ENCODE results near the gene POMC.
"Not testable (repeated sequence)": the region's sequence is repeated elsewhere in the genome, so short reads cannot be mapped to it uniquely, and the experiment has no call there.

POMC gene

GRCh38 chr2:25159949-25160348 is 8.4 kb downstream of the POMC start:
- H3K4me3 ChIP-seq (replicated peaks in 1 of 2; ENCODE audit: low read depth in 2 of 2, low read length in 2 of 2) = no peak overlapping the region

DNA sequence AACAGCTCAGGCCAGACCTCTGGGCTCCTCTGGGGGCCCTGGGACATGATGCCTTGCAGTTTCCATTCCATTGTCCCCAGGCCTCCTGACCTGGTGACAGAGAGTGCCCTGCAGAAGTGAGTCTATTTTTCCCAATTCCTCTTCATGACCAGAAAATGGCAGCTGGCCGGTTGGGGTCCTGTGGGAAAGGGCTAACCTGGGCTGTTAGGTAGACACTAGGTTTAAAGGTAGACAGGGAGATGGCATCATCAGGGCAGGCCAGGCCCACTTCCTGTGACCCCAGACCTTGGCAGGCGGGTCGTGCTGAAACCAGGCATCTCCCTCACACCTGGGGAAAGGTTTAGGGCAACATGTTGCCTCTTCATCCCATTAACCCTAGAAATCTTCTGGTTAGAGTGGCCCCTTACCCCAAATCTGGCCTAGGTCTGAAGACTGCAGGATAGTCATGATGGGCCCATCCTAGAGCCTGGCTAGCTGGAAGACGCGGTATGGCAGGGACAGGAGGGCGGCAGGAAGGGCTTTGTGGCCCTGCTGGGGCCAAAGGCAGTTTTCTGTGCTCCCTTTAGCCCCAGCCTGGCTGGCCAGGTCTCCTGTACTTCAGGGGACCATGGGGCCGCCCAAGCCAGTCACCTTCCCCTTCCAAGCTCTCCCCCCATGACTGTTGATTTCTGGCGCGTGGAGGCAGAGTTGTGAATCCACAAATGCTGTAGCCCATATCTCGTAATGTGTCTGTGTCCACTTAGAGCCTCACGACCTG is 10.1 kb downstream of the POMC start:
- no peak for DNase-seq (ENCODE audit: low read depth in 2 of 2)
- no peak for TF ChIP-seq CTCF (IDR thresholded peaks at IDR 0.05; ENCODE audit: low read depth, low read length)
- no peak overlapping the region for H3K4me3 ChIP-seq (replicated peaks in 1 of 2; ENCODE audit: low read depth in 2 of 2, low read length in 2 of 2)

More at GRCh38 chr2:25159949-25160348, 8.4 kb downstream of the POMC start:
- peak; percentile 15 to 22 for DNase-seq (ENCODE audit: low read depth in 2 of 2)
- TF ChIP-seq CTCF (IDR thresholded peaks at IDR 0.05; ENCODE audit: low read depth, low read length) = no peak

DNA sequence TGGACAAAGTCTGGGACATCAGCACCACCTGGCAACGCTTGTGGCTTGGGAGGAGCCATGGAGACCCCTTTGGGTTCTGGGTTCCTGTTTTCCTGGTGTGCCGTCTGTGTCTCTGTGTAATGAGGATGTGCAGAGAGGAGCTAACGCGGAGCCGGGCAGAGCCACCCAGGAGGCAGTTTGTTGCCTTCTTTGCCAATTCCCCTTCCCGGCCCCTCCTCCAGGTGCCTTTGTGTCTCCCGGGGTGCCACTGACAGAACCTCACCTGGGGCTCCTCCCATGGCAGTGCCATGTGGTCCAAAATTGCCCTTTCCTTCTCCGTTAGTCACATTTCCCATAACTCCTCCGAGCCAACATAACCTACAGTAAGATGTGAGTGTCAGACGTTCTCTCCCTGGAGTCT is 13.0 kb downstream of the POMC start:
- DNase-seq (ENCODE audit: low read depth in 2 of 2) = no peak
- H3K4me3 ChIP-seq (replicated peaks in 1 of 2; ENCODE audit: low read depth in 2 of 2, low read length in 2 of 2) = no peak overlapping the region
- no peak for TF ChIP-seq CTCF (IDR thresholded peaks at IDR 0.05; ENCODE audit: low read depth, low read length)

DNA sequence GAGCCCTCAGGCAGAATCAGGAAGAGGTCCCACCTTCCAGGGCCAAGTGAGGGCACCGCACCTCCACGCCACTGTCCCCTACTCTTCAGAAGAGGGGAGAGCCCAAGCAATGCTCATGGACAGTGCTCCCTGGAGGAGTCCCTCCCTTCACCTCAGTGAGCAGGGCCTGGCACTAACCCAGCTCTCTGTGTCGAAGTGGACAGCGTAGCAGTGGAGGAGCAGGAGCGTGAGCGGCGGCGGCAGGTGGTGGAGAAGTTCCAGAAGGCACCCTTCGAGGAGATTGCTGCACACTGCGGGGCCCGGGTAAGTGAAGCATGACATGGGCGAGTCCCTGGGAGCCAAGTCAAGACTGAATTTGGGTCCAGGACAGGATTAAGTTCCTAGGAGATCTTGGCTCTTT is 16.7 kb downstream of the POMC start:
- no peak for TF ChIP-seq CTCF (IDR thresholded peaks at IDR 0.05; ENCODE audit: low read depth, low read length)
- DNase-seq (ENCODE audit: low read depth in 2 of 2) = no peak
- H3K4me3 ChIP-seq (replicated peaks in 1 of 2; ENCODE audit: low read depth in 2 of 2, low read length in 2 of 2) = no peak overlapping the region

DNA sequence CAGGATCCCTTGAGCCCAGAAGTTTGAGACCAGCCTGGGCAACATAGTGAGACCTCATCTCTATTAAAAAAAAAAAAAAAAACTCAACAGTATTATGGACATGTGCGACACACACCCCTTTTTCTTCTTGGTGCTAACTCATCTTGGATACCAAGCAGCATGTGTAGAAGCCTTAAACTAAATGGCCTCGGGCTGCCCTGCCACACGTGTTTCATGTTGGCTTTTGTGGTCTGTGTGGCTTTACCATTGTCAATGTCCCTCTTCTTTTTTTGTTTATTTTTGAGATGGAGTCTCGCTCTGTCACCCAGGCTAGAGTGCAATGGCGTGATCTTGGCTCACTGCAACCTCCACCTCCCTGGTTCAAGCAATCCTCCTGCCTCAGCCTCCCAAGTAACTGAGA is 17.4 kb downstream of the POMC start:
- DNase-seq (ENCODE audit: low read depth in 2 of 2); H3K4me3 ChIP-seq (replicated peaks in 1 of 2; ENCODE audit: low read depth in 2 of 2, low read length in 2 of 2): not testable (repeated sequence)

DNA sequence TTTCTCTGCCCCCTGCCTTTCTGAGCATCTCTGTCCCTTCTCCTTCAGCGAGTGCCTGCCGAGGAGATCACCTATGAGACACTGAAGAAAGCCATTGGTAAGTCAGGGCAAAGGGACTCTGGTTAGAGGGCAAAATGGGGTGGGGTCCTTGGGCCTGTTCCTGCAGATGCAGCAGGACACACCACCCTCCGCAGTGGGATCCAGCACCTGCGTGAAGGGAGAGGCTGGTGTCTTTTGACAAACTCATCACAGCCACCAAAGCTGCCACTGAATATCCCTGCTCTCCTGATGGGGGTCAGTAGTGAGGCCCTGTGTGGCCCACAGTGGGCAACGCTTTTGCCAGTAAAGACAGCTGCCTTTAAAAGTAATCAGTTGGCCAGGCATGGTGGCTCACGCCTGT is 18.7 kb downstream of the POMC start:
- no peak for DNase-seq (ENCODE audit: low read depth in 2 of 2)
- no peak overlapping the region for H3K4me3 ChIP-seq (replicated peaks in 1 of 2; ENCODE audit: low read depth in 2 of 2, low read length in 2 of 2)
- TF ChIP-seq CTCF (IDR thresholded peaks at IDR 0.05; ENCODE audit: low read depth, low read length) = no peak

- TF ChIP-seq CTCF (IDR thresholded peaks at IDR 0.05; ENCODE audit: low read depth, low read length) = no peak
- DNase-seq (ENCODE audit: low read depth in 2 of 2) = no peak
- H3K4me3 ChIP-seq (replicated peaks in 1 of 2; ENCODE audit: low read depth in 2 of 2, low read length in 2 of 2) = no peak overlapping the region
Observed at GRCh38 chr2:25146896-25147295, 21.5 kb downstream of the POMC start.

All from cardiac fibroblast (primary cell).